GM12891 (cell line): ENCODE measurements around the gene SLFN11. TPM values are rescaled to one million over a fixed set of nuclear protein-coding genes. Genes with fewer than 3 reads are reported as not detected.
"Not testable (repeated sequence)": the region's sequence is repeated elsewhere in the genome, so short reads cannot be mapped to it uniquely, and the experiment has no call there.

Experiments
- DNase-seq: peaks from one replicate; pipeline ENCODE4 v3.0.0; 2011; ENCODE audit warnings: low spot score; ENCODE audit not compliant: insufficient read length
- FAIRE-seq: peaks from 2 replicates; lab custom pipeline; 2011; peaks lifted over from hg19 to GRCh38; lab: Jason Lieb, UNC
- PAX5 ChIP-seq: IDR thresholded peaks from 2 replicates; pipeline ENCODE4 v1.6.1; 2011; ENCODE audit warnings: low read length, moderate library complexity, mild to moderate bottlenecking; ENCODE audit not compliant: insufficient read depth, severe bottlenecking
- POLR2A ChIP-seq: IDR thresholded peaks from 2 replicates; pipeline ENCODE4 v1.6.1; 2011; ENCODE audit warnings: low read depth, low read length, control low read depth
- POLR2AphosphoS5 ChIP-seq: IDR thresholded peaks from 2 replicates; pipeline ENCODE4 v1.6.1; 2011; ENCODE audit warnings: low read depth, low read length, control low read depth
- POU2F2 ChIP-seq: IDR thresholded peaks from 2 replicates; pipeline ENCODE4 v1.6.1; 2011; ENCODE audit warnings: low read depth, mild to moderate bottlenecking, control low read depth, low read length, moderate library complexity
- SPI1 ChIP-seq: IDR thresholded peaks from 2 replicates; pipeline ENCODE4 v1.6.1; 2011; ENCODE audit warnings: low read depth, low read length, control low read depth
- TAF1 ChIP-seq: IDR thresholded peaks from 2 replicates; pipeline ENCODE4 v1.6.1; 2011; ENCODE audit warnings: low read depth, low read length, control low read depth
- polyA plus RNA-seq: library from polyadenylated mRNA; unstranded; fragments of >200 nt; gene quantifications from one replicate; pipeline ENCODE4 v1.2.1, GENCODE V29; 2012; ENCODE audit warnings: low read depth, missing spikeins, inconsistent platforms; ENCODE audit not compliant: missing spikeins

SLFN11 gene
- polyA plus RNA-seq = 3.3 TPM

- peak; percentile 25 for DNase-seq
- no peak for FAIRE-seq
- no peak for TF ChIP-seq PAX5
- peak; percentile 92 for TF ChIP-seq POLR2A
- TF ChIP-seq TAF1 = peak; percentile 62; the same call in 1 of the 2 replicates
- TF ChIP-seq SPI1 = no peak
- peak; percentile 89 for TF ChIP-seq POLR2AphosphoS5
- peak; percentile 30; the same call in 1 of the 2 replicates for TF ChIP-seq POU2F2
These were observed at the start of gene SLFN11 for GRCh38 chr17:35373534-35373983. Gene SLFN11 (minus strand): TSS chr17:35373621. CDS start chr17:35363807, 9,814 bp downstream.

- not testable (repeated sequence) for FAIRE-seq, DNase-seq
These were observed 47.6 kb upstream of the SLFN11 start for GRCh38 chr17:35421069-35421468.

GRCh38 chr17:35416659-35417058, 43.2 kb upstream of the SLFN11 start:
- FAIRE-seq (no peak), DNase-seq (no peak)
- TF ChIP-seq POLR2A (no peak), PAX5 (no peak), SPI1 (no peak), POLR2AphosphoS5 (no peak), TAF1 (no peak), POU2F2 (no peak)

GRCh38 chr17:35414707-35415106, 41.3 kb upstream of the SLFN11 start:
- not testable (repeated sequence) for FAIRE-seq

GRCh38 chr17:35414247-35414646, 40.8 kb upstream of the SLFN11 start:
- FAIRE-seq (no peak), DNase-seq (no peak)
- TF ChIP-seq POU2F2 = no peak

More at GRCh38 chr17:35414707-35415106, 41.3 kb upstream of the SLFN11 start:
- DNase-seq = not testable (repeated sequence)

GRCh38 chr17:35407531-35407930, 34.1 kb upstream of the SLFN11 start:
- FAIRE-seq = no peak

GRCh38 chr17:35406568-35406967, 33.1 kb upstream of the SLFN11 start:
- DNase-seq (no peak), FAIRE-seq (no peak)
- TF ChIP-seq TAF1 = no peak
- no peak for TF ChIP-seq PAX5
- no peak for TF ChIP-seq POLR2AphosphoS5

More at GRCh38 chr17:35407531-35407930, 34.1 kb upstream of the SLFN11 start:
- TF ChIP-seq TAF1 (no peak), POLR2AphosphoS5 (no peak), SPI1 (no peak), POU2F2 (no peak), POLR2A (no peak), PAX5 (no peak)
- no peak for DNase-seq

GRCh38 chr17:35404360-35404759, 30.9 kb upstream of the SLFN11 start:
- no peak for TF ChIP-seq TAF1
- TF ChIP-seq POLR2AphosphoS5 = no peak
- TF ChIP-seq SPI1 = no peak
- no peak for TF ChIP-seq POLR2A
- no peak for TF ChIP-seq POU2F2
- no peak for TF ChIP-seq PAX5
- no peak for DNase-seq
- no peak for FAIRE-seq

GRCh38 chr17:35393783-35394182, 20.4 kb upstream of the SLFN11 start:
- not testable (repeated sequence) for FAIRE-seq, DNase-seq

GRCh38 chr17:35390663-35391062, 17.2 kb upstream of the SLFN11 start:
- TF ChIP-seq SPI1 (no peak), POLR2A (no peak), PAX5 (no peak), POLR2AphosphoS5 (no peak), TAF1 (no peak), POU2F2 (no peak)

GRCh38 chr17:35390156-35390555, 16.7 kb upstream of the SLFN11 start:
- FAIRE-seq = no peak
- DNase-seq = no peak
- TF ChIP-seq POLR2AphosphoS5 (no peak), SPI1 (no peak), POLR2A (no peak), PAX5 (no peak)

More at GRCh38 chr17:35390663-35391062, 17.2 kb upstream of the SLFN11 start:
- DNase-seq (no peak), FAIRE-seq (no peak)

GRCh38 chr17:35387496-35387895, 14.1 kb upstream of the SLFN11 start:
- DNase-seq (no peak), FAIRE-seq (no peak)
- TF ChIP-seq PAX5 (no peak), TAF1 (no peak), SPI1 (no peak), POLR2AphosphoS5 (no peak), POU2F2 (no peak), POLR2A (no peak)
